CD4-positive, alpha-beta T cell treated with Interleukin-6 for 4 hours (primary cell): Measurements from ENCODE around the gene SSRP1.
"Not testable (repeated sequence)": the region's sequence is repeated elsewhere in the genome, so short reads cannot be mapped to it uniquely, and the experiment has no call there.

Experiments
- DNase-seq: peaks from one replicate; pipeline ENCODE4 v3.0.0-alpha.2; 2020; ENCODE audit warnings: mixed read lengths

SSRP1 gene

GRCh38 chr11:57359396-57359795 lies 23.7 kb upstream of the SSRP1 start:
- no peak for DNase-seq

GRCh38 chr11:57358991-57359390 lies 23.3 kb upstream of the SSRP1 start:
- DNase-seq: no peak

GRCh38 chr11:57358543-57358961 lies 22.9 kb upstream of the SSRP1 start:
- no peak for DNase-seq

- DNase-seq: no peak
Observed at GRCh38 chr11:57357856-57358255, 22.2 kb upstream of the SSRP1 start.

- no peak for DNase-seq
Observed at GRCh38 chr11:57357310-57357709, 21.6 kb upstream of the SSRP1 start.

- DNase-seq: no peak
Observed at GRCh38 chr11:57356268-57356667, 20.6 kb upstream of the SSRP1 start.

GRCh38 chr11:57354699-57355098 lies 19.0 kb upstream of the SSRP1 start:
- no peak for DNase-seq

GRCh38 chr11:57353852-57354251 lies 18.2 kb upstream of the SSRP1 start:
- no peak for DNase-seq

- DNase-seq: no peak
Observed at GRCh38 chr11:57353446-57353845, 17.8 kb upstream of the SSRP1 start.

- DNase-seq: no peak
Observed at GRCh38 chr11:57353036-57353435, 17.3 kb upstream of the SSRP1 start.

- DNase-seq: peak; percentile 71
Observed at GRCh38 chr11:57349491-57350274, 14.0 kb upstream of the SSRP1 start.

GRCh38 chr11:57348636-57349313 lies 13.1 kb upstream of the SSRP1 start:
- no peak for DNase-seq

GRCh38 chr11:57348052-57348451 lies 12.4 kb upstream of the SSRP1 start:
- no peak for DNase-seq

GRCh38 chr11:57347336-57347735 lies 11.6 kb upstream of the SSRP1 start:
- no peak for DNase-seq

- DNase-seq: peak; percentile 83
Observed at GRCh38 chr11:57345555-57346211, 10.0 kb upstream of the SSRP1 start.

- DNase-seq: no peak
Observed at GRCh38 chr11:57344826-57345225, 9.1 kb upstream of the SSRP1 start.

GRCh38 chr11:57343825-57344224 lies 8.1 kb upstream of the SSRP1 start:
- no peak for DNase-seq

- DNase-seq: no peak
Observed at GRCh38 chr11:57342702-57343101, 7.0 kb upstream of the SSRP1 start.

GRCh38 chr11:57341250-57341808 lies 5.6 kb upstream of the SSRP1 start:
- no peak for DNase-seq

- no peak for DNase-seq
Observed at GRCh38 chr11:57340039-57340615, 4.4 kb upstream of the SSRP1 start.

- DNase-seq: no peak
Observed at GRCh38 chr11:57339328-57339727, 3.6 kb upstream of the SSRP1 start.

GRCh38 chr11:57338142-57338541 lies 2.5 kb upstream of the SSRP1 start, which contains the start of gene P2RX3:
TSS of gene P2RX3 (plus strand) at chr11:57338352. CDS start at chr11:57338551, 199 bp downstream.
- DNase-seq: no peak

GRCh38 chr11:57336856-57337255 lies 1.2 kb upstream of the SSRP1 start:
- not testable (repeated sequence) for DNase-seq
